Stimulated activated CD4-positive, alpha-beta T cell treated with anti-CD3 and anti-CD28 coated beads, Interleukin-1b, Interleukin-23, amount 100 ng/mL, for 1 hour (primary cell): Measurements from ENCODE around the gene TCEAL3.
"Not testable (repeated sequence)": the region's sequence is repeated elsewhere in the genome, so short reads cannot be mapped to it uniquely, and the experiment has no call there.

Experiments
- DNase-seq, 2 donors: peaks; one replicate each; pipeline ENCODE4 v3.0.0-alpha.2; 2020; ENCODE audit warnings: low read depth in 2 of 2

Gene TCEAL3

DNA sequence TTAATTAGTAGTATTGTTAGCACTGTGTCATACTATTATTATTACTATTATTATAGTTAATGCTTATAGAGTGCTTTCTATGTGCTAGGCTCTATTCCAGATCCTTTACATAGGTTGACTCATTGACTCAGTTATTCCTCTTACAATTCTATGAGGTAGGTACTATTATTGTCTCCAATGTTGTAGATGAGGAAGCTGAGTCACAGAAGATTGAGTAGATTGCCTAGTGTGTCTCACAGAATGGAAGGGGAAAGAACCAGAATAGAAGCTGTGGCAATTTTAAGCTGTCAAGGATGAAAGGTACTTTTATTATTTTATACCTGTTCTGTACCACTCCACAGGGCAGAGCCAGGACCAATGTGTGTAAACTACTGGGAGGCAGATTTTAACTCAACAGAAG lies 19.1 kb downstream of the TCEAL3 start:
- no peak for DNase-seq

DNA sequence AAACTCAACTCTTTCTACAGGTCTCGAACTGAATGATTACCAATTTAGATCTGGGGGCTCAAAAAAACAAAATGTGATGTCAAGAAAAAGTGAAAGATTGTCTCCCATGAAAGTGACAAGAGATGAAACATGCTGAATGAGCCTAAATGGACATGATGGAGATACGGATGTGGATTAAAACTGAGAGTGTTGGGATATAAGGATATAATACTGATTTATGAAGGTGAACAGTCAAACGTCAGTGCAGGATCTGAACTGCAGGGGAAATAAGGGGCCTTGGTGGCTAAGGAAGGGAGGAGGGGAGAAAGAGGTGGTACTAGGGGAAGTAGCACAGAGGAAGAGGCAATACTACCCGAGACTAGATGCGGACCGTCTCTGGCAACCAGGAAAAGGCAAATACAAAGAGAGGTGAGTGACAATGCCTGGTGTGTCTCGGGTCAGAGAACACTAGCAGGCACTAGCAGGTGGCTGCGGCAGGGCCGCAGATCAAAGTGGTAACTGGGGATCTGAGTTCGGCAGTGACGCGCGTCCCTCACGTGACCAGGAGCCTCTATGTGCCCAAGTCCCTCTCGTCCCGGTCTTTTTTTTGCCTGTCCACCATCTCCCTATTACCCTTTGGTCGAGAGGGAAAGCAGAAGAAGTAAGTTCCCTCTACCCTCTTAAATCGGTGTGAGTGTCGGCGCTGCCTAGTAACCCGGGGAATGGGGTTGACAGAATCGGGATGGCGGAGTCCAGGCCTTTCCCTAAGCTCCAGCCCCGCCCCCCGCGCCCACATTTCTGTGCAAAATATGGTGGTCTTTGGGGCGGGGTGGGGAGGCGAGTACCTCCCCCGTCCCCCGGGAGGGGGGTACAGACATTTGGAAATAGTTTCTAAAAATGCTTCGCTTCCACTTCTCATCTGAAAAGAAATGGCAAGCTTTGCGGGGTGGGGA lies 20.9 kb downstream of the TCEAL3 start, which contains the start of gene TCEAL1:
TCEAL1 (plus strand) TSS at position 590 of the 932 bp plus-strand sequence. CDS start 942 bp downstream, outside the sequence.
- no peak for DNase-seq

GRCh38 chrX:103629318-103630170 lies 21.8 kb downstream of the TCEAL3 start:
- DNase-seq = no peak

DNA sequence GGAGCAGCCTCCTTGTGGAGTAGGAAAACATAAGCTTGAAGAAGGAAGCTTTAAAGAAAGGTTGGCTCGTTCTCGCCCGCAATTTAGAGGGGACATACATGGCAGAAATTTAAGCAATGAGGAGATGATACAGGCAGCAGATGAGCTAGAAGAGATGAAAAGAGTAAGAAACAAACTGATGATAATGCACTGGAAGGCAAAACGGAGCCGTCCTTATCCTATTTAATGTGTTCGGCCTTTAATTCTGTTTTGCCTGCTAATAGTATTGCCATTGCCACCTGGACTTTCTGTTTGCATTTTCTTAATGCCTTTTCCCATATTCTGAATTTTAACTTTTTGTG lies 22.4 kb downstream of the TCEAL3 start:
- no peak for DNase-seq

- DNase-seq = no peak
Observed at GRCh38 chrX:103631145-103631544, 23.4 kb downstream of the TCEAL3 start.

GRCh38 chrX:103635436-103635835 lies 27.7 kb downstream of the TCEAL3 start:
- DNase-seq = no peak

GRCh38 chrX:103637604-103638338 lies 30.0 kb downstream of the TCEAL3 start:
- DNase-seq = no peak

DNA sequence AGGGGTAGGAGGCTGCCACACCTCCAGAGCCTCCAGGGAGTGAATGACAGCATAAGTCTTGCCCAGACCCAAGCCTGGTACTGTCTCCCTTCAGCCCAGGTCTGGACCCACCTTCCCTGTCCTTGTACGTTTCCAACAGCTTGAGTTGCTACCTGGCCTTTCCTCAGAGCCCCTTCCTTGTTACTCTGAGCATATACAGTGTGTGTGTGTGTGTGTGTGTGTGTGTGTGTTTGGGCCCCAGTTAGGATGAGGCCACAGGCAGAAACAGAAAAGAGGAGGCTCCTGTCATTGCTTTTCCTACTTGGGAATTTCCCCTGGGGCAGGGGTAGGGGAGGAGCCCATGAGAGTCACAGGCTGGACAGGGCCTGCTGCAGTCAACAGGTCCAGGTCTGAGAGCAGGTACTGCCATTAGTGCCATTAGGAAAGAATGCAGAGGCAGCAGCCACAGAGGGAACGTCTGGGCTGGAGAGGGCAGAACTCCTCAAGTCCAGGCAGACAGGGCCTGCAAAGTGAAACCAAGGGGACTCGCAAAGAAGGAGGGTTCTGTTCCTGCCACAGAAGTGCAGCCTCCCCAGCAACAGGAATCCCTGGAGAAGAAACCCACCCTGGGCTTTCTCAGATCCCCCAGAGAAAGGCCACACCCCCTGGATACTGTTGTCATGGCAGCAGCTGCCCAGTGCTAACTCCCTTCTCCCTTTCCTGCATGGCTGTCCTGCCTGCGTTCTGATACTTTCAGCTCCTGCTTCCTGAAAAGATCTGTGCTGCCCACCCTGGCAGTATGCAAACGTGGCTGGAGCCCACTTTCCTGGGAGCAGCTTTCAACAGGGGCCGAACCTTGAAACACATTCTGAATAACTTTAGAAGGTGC lies 30.9 kb downstream of the TCEAL3 start:
- DNase-seq = not testable (repeated sequence)

DNA sequence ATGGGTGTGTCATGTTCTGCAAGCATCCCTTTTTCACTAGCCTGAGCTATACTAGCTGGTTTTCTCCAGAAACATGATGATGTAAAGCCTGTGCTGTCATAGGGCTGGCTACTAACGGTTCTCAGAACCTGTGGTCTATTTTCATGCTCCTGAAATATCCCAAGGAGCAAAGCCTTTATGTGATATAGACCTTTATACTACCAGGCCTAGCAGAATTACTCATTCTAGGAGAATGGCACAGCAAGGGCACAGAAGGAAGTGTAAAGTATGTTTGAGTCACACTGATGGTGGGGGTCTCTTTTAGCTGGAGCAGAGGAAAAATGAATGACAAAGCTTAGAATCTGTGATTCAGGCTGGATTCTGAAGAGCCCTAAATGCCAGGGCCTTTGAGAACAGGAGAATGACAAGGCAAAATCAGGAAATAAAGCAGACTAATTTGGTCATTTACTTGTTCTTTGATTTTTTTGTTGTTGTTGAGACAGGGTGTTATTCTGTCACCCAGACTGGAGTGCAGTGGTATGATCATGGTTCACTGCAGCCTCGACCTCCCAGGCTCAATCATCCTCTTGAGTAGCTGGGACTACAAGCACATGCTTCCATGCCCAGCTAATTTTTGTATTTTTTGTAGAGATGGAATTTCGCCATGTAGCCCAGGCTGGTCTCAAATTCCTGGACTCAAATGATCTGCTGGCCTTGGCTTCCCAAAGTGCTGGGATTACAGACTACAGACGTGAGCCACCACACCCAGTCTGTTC lies 32.8 kb downstream of the TCEAL3 start:
- DNase-seq = no peak

DNA sequence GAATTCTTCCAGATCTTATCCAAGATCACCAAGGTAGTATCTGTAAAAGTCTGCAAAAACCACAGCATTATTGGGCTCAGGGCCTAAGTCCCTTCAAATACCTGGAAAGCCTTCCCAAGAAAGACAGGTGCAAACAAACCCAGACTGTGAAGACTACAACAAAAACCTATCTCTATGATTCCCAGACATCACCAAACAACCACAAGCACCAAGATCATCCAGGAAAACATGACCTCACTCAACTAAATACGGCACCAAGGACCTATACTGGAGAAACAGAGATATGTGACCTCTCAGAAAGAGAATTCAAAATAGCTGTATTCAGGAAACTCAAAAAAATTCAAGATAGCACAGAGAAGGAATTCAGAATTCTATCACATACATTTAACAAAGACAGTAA lies 36.4 kb downstream of the TCEAL3 start:
- DNase-seq = no peak

GRCh38 chrX:103647630-103648029 lies 39.9 kb downstream of the TCEAL3 start:
- DNase-seq = no peak

GRCh38 chrX:103651151-103651773 lies 43.5 kb downstream of the TCEAL3 start:
- no peak for DNase-seq

DNA sequence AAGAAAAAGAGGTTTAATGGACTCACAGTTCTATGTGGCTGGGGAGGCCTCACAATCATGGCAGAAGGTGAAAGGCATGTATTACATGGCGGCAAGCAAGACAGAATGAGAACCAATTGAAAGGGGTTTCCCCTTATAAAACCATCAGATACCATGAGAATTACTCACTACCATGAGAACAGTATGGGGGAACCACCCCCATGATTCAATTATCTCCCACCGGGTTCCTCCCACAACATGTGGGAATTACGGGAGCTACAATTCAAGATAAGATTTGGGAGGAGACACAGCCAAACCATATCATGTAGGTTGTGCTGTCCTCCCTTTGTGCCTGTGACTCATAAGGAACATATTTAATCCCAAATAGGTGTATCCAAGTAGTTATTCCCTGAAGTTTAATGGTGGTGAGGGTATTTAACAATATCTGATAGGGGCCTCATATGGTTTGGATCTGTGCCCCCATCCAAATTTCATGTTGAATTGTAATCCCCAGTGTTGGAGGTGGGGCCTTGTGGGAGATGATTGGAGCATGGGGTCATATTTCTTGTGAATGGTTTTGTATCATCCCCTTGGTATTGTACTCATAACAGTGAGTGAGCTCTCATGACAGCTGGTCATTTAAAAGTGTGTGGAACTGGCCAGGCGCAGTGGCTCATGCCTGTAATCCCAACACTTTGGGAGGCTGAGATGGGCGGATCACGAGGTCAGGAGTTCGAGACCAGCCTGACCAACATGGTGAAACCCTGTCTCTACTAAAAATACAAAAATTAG lies 47.7 kb downstream of the TCEAL3 start:
- DNase-seq = not testable (repeated sequence)

DNA sequence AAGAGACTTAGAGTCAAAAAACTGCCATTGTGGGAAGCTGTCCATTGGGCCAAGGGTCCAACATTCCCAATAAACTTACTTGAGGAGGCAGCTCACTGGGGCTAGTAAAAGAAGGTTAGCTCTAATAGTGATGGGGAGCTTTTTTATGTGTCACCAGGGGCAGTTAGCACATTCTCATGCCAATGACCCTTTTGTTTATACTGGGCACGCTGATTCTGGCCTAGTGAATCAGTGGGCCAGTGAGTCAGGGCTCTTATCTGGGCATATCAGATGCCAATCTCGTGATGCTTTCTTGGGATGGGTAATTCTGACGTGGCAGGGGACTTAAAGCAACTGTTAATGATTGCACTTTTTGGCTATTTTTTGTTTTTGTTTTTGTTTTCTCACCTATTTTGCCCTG lies 48.9 kb downstream of the TCEAL3 start:
- DNase-seq = no peak

- DNase-seq = not testable (repeated sequence)
Observed at GRCh38 chrX:103657066-103657465, 49.3 kb downstream of the TCEAL3 start.

- no peak for DNase-seq
Observed at GRCh38 chrX:103658681-103659433, 51.1 kb downstream of the TCEAL3 start.

- not testable (repeated sequence) for DNase-seq
Observed at GRCh38 chrX:103659460-103659859, 51.7 kb downstream of the TCEAL3 start.
